SIG-M5 treated with dmso at 0.1 percent for 504 hours (cell line): ENCODE measurements around the gene PCSK5.
"Not testable (repeated sequence)": the region's sequence is repeated elsewhere in the genome, so short reads cannot be mapped to it uniquely, and the experiment has no call there.

Experiments used
- DNase-seq: peaks from one replicate; lab custom pipeline; 2025; ENCODE audit not compliant: unreplicated experiment; lab: John Stamatoyannopoulos, UW

PCSK5 gene

GRCh38 chr9:75889577-75889976 is 896 bp upstream of the PCSK5 start:
- DNase-seq = no peak

- DNase-seq = no peak
Measured at GRCh38 chr9:75889977-75890471, 449 bp upstream of the PCSK5 start.

GRCh38 chr9:75891277-75891741 is 836 bp downstream of the PCSK5 start:
- no peak for DNase-seq

- no peak for DNase-seq
Measured at GRCh38 chr9:75891771-75892215, 1.3 kb downstream of the PCSK5 start.

- no peak for DNase-seq
Measured at GRCh38 chr9:75892216-75892911, 1.9 kb downstream of the PCSK5 start.

GRCh38 chr9:75893106-75893505 is 2.6 kb downstream of the PCSK5 start:
- DNase-seq = no peak

GRCh38 chr9:75894566-75894965 is 4.1 kb downstream of the PCSK5 start:
- DNase-seq = no peak

GRCh38 chr9:75895112-75895511 is 4.6 kb downstream of the PCSK5 start:
- no peak for DNase-seq

GRCh38 chr9:75896193-75896592 is 5.7 kb downstream of the PCSK5 start:
- DNase-seq = no peak

- not testable (repeated sequence) for DNase-seq
Measured at GRCh38 chr9:75900893-75901524, 10.5 kb downstream of the PCSK5 start.

GRCh38 chr9:75903785-75904360 is 13.4 kb downstream of the PCSK5 start:
- DNase-seq = no peak

GRCh38 chr9:75904364-75904763 is 13.9 kb downstream of the PCSK5 start:
- DNase-seq = no peak

GRCh38 chr9:75906531-75906930 is 16.1 kb downstream of the PCSK5 start:
- DNase-seq = no peak

- no peak for DNase-seq
Measured at GRCh38 chr9:75907329-75907728, 16.9 kb downstream of the PCSK5 start.

- DNase-seq = no peak
Measured at GRCh38 chr9:75907923-75908322, 17.4 kb downstream of the PCSK5 start.

- no peak for DNase-seq
Measured at GRCh38 chr9:75909776-75910175, 19.3 kb downstream of the PCSK5 start.

GRCh38 chr9:75910731-75911130 is 20.3 kb downstream of the PCSK5 start:
- no peak for DNase-seq

GRCh38 chr9:75911390-75911789 is 20.9 kb downstream of the PCSK5 start:
- no peak for DNase-seq

- DNase-seq = no peak
Measured at GRCh38 chr9:75912951-75913350, 22.5 kb downstream of the PCSK5 start.

GRCh38 chr9:75914002-75914401 is 23.5 kb downstream of the PCSK5 start:
- no peak for DNase-seq

- DNase-seq = no peak
Measured at GRCh38 chr9:75914883-75915452, 24.5 kb downstream of the PCSK5 start.

- no peak for DNase-seq
Measured at GRCh38 chr9:75918154-75918553, 27.7 kb downstream of the PCSK5 start.
